Keratinocyte (primary cell): ENCODE data around the gene PAPPA.

Experiments used
- CTCF ChIP-seq, 3 experiments: IDR thresholded peaks in 1 of 3; conservative IDR thresholded peaks in 1 of 3; optimal IDR thresholded peaks in 1 of 3; 2 replicates in 2 of 3; 3 replicates in 1 of 3; pipeline versions ENCODE3 to v1.5.1; 2011; ENCODE audit warnings: low read length in 3 of 3, mild to moderate bottlenecking in 3 of 3, moderate library complexity in 2 of 3, control low read depth in 1 of 3, inconsistent platforms in 1 of 3; ENCODE audit not compliant: insufficient read depth in 2 of 3; ENCODE audit errors: extremely low read depth in 1 of 3
- EZH2 ChIP-seq: IDR thresholded peaks from one replicate; pipeline ENCODE4 v1.6.1; 2012; ENCODE audit warnings: inconsistent platforms, mild to moderate bottlenecking, low read length, moderate library complexity

- TF ChIP-seq CTCF (optimal IDR thresholded peaks at IDR 0.05 in 1 of 3, IDR thresholded peaks at IDR 0.05 in 1 of 3, conservative IDR thresholded peaks at IDR 0.05 in 1 of 3; ENCODE audit: extremely low read depth in 1 of 3, insufficient read depth in 2 of 3, low read length in 3 of 3): no peak
- TF ChIP-seq EZH2: no peak
Measured at GRCh38 chr9:116287721-116288120, 134.1 kb downstream of the PAPPA start.
